HG03565 (cell line): ENCODE measurements around the gene TMEM117.
A peak's percentile ranks its signal among the peaks of the same experiment; 100 is the strongest.

Source experiments
- ATAC-seq: cut with Tn5 transposase; IDR thresholded peaks from one replicate; pipeline ENCODE4 v1.9.1; 2021; ENCODE audit warnings: mild to moderate bottlenecking, moderate library complexity; ENCODE audit not compliant: unreplicated experiment

The TMEM117 gene

GRCh38 chr12:43835656-43836474 is at the start of gene TMEM117:
TMEM117 (plus strand) TSS chr12:43836081.
- peak; percentile 77 for ATAC-seq

GRCh38 chr12:43786899-43787693 is 48.8 kb upstream of the TMEM117 start:
- no peak for ATAC-seq

- no peak for ATAC-seq
Observed at GRCh38 chr12:43789941-43790340, 45.9 kb upstream of the TMEM117 start.

- no peak for ATAC-seq
Observed at GRCh38 chr12:43795716-43796280, 40.1 kb upstream of the TMEM117 start.

GRCh38 chr12:43797561-43798217 is 38.2 kb upstream of the TMEM117 start:
- no peak for ATAC-seq

- ATAC-seq = no peak
Observed at GRCh38 chr12:43805149-43805859, 30.6 kb upstream of the TMEM117 start.

- peak; percentile 85 for ATAC-seq
Observed at GRCh38 chr12:43805860-43806736, 29.8 kb upstream of the TMEM117 start, which contains the start of gene TWF1. TWF1 (minus strand) TSS chr12:43806317; CDS start chr12:43806245, 72 bp downstream.

- ATAC-seq = no peak
Observed at GRCh38 chr12:43806737-43807072, 29.2 kb upstream of the TMEM117 start.

- ATAC-seq = no peak
Observed at GRCh38 chr12:43807386-43807785, 28.5 kb upstream of the TMEM117 start.

GRCh38 chr12:43812057-43812456 is 23.8 kb upstream of the TMEM117 start:
- no peak for ATAC-seq

GRCh38 chr12:43812926-43813325 is 23.0 kb upstream of the TMEM117 start:
- no peak for ATAC-seq

GRCh38 chr12:43815416-43815815 is 20.5 kb upstream of the TMEM117 start:
- ATAC-seq = no peak

GRCh38 chr12:43816168-43816567 is 19.7 kb upstream of the TMEM117 start:
- peak; percentile 54 for ATAC-seq

- ATAC-seq = no peak
Observed at GRCh38 chr12:43824207-43824775, 11.6 kb upstream of the TMEM117 start.

- no peak for ATAC-seq
Observed at GRCh38 chr12:43826681-43827080, 9.2 kb upstream of the TMEM117 start.

- ATAC-seq = no peak
Observed at GRCh38 chr12:43827093-43827492, 8.8 kb upstream of the TMEM117 start.

GRCh38 chr12:43832463-43833168 is 3.3 kb upstream of the TMEM117 start:
- ATAC-seq = no peak

- no peak for ATAC-seq
Observed at GRCh38 chr12:43835264-43835655, 621 bp upstream of the TMEM117 start.
